NOMO-1 treated with DMSO at 0.1 percent for 48 hours (cell line): Measurements from ENCODE around the gene CDH4.

ENCODE experiments used
- DNase-seq: peaks from one replicate; lab custom pipeline; 2025; ENCODE audit not compliant: unreplicated experiment; lab: John Stamatoyannopoulos, UW

Gene CDH4

GRCh38 chr20:61861054-61861841 is 609.2 kb downstream of the CDH4 start:
- DNase-seq, result no peak

- DNase-seq, result no peak
Observed at GRCh38 chr20:61861858-61862257, 609.8 kb downstream of the CDH4 start.

- no peak for DNase-seq
Observed at GRCh38 chr20:61862881-61863280, 610.8 kb downstream of the CDH4 start.

- no peak for DNase-seq
Observed at GRCh38 chr20:61864481-61864880, 612.4 kb downstream of the CDH4 start.

- DNase-seq, result no peak
Observed at GRCh38 chr20:61865353-61865752, 613.3 kb downstream of the CDH4 start.

- DNase-seq, result no peak
Observed at GRCh38 chr20:61866165-61866564, 614.1 kb downstream of the CDH4 start.

- DNase-seq, result no peak
Observed at GRCh38 chr20:61868006-61868405, 615.9 kb downstream of the CDH4 start.

- DNase-seq, result no peak
Observed at GRCh38 chr20:61868466-61869090, 616.5 kb downstream of the CDH4 start.

GRCh38 chr20:61869750-61870507 is 617.9 kb downstream of the CDH4 start:
- no peak for DNase-seq

GRCh38 chr20:61871160-61871559 is 619.1 kb downstream of the CDH4 start:
- DNase-seq, result no peak

- DNase-seq, result no peak
Observed at GRCh38 chr20:61871913-61872312, 619.9 kb downstream of the CDH4 start.

GRCh38 chr20:61872371-61872900 is 620.4 kb downstream of the CDH4 start:
- no peak for DNase-seq

GRCh38 chr20:61873651-61874420 is 621.8 kb downstream of the CDH4 start:
- DNase-seq, result no peak

- no peak for DNase-seq
Observed at GRCh38 chr20:61874421-61875068, 622.5 kb downstream of the CDH4 start.

- DNase-seq, result no peak
Observed at GRCh38 chr20:61875221-61875885, 623.3 kb downstream of the CDH4 start.

- DNase-seq, result no peak
Observed at GRCh38 chr20:61875996-61876395, 623.9 kb downstream of the CDH4 start.

- DNase-seq, result no peak
Observed at GRCh38 chr20:61876952-61877728, 625.1 kb downstream of the CDH4 start.

GRCh38 chr20:61877776-61878477 is 625.9 kb downstream of the CDH4 start:
- no peak for DNase-seq
